AG08395 (cell line): ENCODE measurements around the gene CTXND1.

Experiments used
- DNase-seq: peaks from one replicate; pipeline ENCODE4 v3.0.0; 2012; ENCODE audit warnings: mixed read lengths, low spot score

The CTXND1 gene

DNA sequence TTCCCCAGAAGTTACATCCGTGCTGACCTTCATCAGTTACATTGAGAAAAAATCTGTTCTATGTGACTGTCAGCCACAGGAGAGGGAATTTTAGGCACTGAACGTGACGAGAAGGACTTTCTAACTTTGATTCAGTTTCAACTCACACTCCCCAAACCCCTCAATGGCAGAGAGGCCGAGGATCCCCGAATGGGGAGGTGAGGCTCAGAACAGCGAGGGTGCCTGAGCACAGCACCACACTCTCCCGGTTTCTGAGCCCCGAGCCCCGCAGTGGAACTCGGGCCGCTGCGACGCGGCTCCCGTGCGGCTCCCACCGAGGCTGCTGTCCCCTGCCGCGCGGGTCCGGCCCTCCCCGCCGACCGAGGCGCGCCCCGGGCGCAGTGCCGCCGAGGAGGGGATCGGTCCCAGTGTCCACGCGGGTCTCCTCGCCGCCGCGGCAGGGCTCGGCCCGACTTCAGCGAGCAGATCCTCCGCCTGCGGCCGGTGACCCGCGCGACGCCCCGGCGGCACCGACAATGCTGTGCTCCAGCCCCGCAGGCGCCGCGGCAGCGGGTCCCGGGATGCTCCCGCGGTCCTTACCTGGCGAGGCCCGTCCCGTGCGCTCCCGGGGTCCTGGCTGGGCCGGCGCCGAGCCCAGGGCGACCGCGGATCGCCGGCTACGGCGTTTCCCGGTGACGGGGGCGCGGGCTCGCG is 439 bp downstream of the CTXND1 start:
- peak; percentile 29 for DNase-seq

GRCh38 chr15:80250614-80251427 is 1.2 kb downstream of the CTXND1 start:
- no peak for DNase-seq

DNA sequence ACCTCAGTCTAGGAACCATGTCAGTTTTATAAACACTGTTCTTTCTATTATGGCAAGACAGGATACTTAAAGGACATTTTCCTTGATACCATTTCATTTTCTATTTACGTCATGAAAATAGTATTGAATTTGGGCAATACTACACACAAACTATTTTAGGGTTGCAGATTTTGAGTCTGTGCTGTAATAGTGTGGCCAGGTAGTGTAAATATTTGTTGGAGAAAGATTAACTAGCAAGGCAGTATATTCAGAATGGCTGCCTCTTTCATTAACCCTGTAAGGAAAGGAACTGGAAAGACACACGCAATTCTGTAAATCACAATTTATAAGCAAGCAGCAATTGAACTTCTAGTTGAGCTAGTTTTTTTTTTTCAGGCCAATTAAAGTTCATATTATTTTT is 2.0 kb downstream of the CTXND1 start:
- no peak for DNase-seq

GRCh38 chr15:80247320-80247719 is 4.7 kb downstream of the CTXND1 start:
- DNase-seq, result no peak

GRCh38 chr15:80246425-80246894 is 5.6 kb downstream of the CTXND1 start:
- no peak for DNase-seq

GRCh38 chr15:80242802-80243201 is 9.2 kb downstream of the CTXND1 start:
- no peak for DNase-seq

- DNase-seq, result peak; percentile 44
Measured at GRCh38 chr15:80242132-80242769, 9.8 kb downstream of the CTXND1 start.

- no peak for DNase-seq
Measured at GRCh38 chr15:80241508-80241907, 10.5 kb downstream of the CTXND1 start.

- DNase-seq, result no peak
Measured at GRCh38 chr15:80240276-80240675, 11.7 kb downstream of the CTXND1 start.

DNA sequence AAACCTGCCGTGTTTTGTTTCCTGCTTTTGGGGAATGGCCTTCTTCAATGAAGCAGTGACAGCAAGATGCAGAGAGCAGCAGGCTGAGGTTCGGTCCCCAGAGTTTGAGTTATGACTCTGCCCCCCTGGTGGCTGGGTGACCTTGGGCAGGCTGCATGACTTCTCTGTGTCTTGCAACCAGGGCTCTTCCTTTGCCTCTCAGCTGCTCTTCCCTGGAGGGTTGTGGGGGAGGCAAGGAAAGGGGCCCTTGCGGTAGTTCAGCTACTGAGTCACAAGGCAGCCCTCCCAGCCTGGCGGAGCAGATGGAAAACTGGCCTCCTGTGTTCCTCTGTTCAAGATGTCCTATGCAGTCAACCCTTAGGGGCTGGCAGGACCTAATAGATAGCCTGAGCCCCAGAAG is 17.1 kb downstream of the CTXND1 start:
- peak; percentile 70 for DNase-seq

DNA sequence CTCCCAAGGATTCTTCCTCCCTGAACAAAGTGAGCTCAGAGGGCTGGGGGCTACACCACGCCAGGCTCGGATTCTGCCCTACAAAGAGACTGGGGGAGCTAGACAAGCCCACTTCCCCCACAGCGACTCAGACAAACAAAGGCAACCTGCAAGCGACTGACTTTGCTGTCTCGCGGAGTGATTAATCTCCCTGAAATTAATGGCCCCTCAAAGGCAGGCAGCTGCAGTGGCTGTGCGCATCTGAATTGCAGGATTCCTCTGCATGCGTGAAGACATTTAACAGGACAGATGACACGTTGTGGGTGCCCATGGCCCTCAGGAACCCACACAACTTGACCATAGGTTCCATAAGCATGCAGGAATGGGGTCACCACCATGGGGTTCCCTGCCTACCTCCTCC is 18.4 kb downstream of the CTXND1 start:
- DNase-seq, result no peak

- DNase-seq, result no peak
Measured at GRCh38 chr15:80231371-80231770, 20.6 kb downstream of the CTXND1 start.

DNA sequence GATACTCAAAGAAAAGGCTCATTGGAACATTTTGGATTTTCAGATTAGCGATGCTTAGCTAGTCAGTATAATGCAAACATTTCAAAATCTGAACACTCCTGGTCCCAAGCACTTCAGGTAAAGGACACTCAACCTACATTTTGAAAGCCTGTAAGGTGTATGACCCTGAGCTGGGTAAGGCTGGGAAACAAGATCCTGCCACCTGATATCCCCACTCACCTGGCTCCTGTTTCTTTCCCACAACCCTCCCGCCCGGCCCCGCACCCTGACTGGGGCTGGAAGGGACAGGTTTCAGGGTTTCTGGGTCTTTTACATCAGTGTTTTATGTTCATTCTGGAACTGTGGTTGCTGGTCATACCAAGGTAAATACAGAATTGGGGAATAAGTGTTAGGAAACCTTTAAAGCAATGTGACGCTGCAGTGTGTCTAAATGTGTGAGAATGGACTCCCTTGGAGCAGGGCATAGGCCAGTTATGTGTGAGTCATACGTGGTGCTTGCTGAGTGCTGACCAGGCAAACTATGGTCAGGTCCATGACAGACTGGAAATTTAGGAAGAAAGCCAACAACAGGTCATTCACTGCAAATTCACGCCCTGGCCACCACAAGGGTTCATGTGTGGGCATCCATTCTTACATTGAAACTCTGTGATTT is 22.9 kb downstream of the CTXND1 start:
- peak; percentile 15 for DNase-seq

DNA sequence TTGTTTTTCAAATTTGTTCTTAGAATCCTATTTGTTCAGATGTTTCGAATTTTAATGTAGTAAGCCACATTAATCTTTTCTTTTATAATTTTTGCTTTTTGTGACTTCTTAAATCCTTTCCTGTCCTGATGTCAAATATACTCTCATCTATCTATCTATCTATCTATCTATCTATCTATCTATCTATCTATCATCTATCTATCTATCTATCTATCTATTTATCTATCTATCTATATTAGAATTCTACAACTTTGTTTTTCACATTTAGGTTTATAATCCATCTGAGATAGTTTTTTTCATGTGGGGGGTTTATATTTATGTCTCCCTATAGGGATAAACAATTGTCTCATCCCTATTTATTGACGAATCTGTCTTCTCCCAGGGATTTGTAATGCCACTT is 32.1 kb downstream of the CTXND1 start:
- DNase-seq, result no peak

GRCh38 chr15:80217327-80217900 is 34.6 kb downstream of the CTXND1 start:
- DNase-seq, result no peak

DNA sequence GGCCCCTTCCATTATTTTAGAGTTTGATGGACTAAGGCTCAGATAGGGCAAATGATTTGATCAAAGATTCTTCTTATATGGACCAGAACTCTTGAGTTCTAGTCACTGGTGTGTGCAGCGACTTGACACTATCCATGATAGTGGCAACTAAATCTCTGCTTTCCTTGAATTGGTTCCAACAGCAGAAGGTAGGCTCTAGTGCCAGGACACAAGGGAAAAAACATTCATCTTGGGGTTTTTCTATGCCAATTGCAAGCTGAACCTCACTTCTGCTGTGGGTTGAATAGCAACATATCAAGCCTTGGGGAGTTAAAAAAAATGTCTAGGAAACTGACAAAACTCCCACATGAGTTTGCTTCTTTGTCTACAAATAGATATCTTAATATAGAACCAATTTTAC is 35.1 kb downstream of the CTXND1 start:
- DNase-seq, result no peak

DNA sequence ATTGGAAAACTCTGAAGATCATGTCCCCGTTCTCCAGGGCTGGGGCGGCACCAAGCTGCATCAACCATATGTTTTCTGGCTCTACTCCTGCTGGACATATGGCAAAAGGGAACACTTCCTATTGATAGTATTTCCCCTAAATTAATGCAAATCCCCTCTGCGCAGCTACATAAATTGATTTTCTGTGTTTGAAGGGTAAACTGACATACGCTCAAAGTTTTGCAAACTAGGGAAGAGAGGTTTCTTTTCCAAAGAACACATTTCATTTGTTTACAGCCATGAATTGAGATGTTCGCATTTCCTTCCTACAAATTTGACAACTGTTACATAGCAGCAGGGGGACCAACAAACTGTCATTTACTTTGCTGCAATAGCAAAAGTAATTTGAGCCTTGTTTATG is 35.9 kb downstream of the CTXND1 start:
- no peak for DNase-seq

DNA sequence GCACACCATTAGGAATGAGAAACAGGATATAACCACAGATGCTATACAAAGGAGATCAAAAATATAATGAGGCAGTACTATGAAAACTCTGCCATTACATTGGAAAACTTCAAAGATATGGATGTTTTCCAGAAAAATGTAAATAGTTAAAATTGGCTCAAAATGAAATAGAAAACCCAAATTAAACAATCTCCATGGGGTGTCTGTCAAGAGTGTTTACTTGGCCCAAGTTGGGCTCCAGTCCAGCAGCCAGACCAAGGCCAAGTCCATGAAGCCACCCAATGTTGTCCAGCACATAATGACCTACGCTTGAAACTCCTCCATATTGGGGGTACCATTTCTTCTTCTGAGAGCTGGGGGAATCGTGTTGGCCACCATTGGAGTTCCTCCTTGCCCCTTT is 37.1 kb downstream of the CTXND1 start:
- no peak for DNase-seq

- no peak for DNase-seq
Measured at GRCh38 chr15:80211976-80212375, 40.0 kb downstream of the CTXND1 start.

GRCh38 chr15:80210611-80211573 is 41.1 kb downstream of the CTXND1 start:
- DNase-seq, result no peak
